AG10803 (cell line): ENCODE measurements around the gene SRI.
"Not testable (repeated sequence)": the region's sequence is repeated elsewhere in the genome, so short reads cannot be mapped to it uniquely, and the experiment has no call there.

Source experiments
- DNase-seq: peaks from one replicate; pipeline ENCODE4 v3.0.0; 2010; ENCODE audit warnings: low read depth
- H3K4me3 ChIP-seq: 2 replicates; pipeline ENCODE4 v1.5.1; 2011; ENCODE audit warnings: mild to moderate bottlenecking, low read length, control low read depth
- TF ChIP-seq, protein P1 (sequence below): conservative IDR thresholded peaks from 2 replicates; pipeline ENCODE4 v1.5.1; 2011; ENCODE audit warnings: mild to moderate bottlenecking, low read length, control low read depth, inconsistent platforms

Gene SRI

DNA sequence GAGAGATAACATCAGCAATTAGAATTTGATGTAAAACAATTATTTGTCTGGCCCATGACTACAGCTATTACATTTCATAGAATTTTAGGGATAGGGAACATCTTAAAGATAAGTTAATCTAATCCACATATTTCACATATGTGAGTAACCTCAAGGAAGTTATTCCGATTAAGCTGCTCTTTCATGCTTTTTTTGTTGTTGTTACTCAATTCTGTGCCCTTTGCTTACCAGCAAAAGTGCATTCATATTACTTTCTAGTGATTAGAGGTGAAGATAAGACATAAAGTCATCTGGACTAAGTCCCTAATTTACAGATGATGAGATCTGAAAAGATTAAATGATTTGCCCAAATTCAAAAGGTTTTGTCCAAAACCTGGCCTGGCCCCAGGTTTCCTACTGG lies 40.9 kb upstream of the SRI start:
- TF ChIP-seq, protein P1, sequence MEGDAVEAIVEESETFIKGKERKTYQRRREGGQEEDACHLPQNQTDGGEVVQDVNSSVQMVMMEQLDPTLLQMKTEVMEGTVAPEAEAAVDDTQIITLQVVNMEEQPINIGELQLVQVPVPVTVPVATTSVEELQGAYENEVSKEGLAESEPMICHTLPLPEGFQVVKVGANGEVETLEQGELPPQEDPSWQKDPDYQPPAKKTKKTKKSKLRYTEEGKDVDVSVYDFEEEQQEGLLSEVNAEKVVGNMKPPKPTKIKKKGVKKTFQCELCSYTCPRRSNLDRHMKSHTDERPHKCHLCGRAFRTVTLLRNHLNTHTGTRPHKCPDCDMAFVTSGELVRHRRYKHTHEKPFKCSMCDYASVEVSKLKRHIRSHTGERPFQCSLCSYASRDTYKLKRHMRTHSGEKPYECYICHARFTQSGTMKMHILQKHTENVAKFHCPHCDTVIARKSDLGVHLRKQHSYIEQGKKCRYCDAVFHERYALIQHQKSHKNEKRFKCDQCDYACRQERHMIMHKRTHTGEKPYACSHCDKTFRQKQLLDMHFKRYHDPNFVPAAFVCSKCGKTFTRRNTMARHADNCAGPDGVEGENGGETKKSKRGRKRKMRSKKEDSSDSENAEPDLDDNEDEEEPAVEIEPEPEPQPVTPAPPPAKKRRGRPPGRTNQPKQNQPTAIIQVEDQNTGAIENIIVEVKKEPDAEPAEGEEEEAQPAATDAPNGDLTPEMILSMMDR: no peak
- no peak for DNase-seq
- no peak overlapping the region for H3K4me3 ChIP-seq

DNA sequence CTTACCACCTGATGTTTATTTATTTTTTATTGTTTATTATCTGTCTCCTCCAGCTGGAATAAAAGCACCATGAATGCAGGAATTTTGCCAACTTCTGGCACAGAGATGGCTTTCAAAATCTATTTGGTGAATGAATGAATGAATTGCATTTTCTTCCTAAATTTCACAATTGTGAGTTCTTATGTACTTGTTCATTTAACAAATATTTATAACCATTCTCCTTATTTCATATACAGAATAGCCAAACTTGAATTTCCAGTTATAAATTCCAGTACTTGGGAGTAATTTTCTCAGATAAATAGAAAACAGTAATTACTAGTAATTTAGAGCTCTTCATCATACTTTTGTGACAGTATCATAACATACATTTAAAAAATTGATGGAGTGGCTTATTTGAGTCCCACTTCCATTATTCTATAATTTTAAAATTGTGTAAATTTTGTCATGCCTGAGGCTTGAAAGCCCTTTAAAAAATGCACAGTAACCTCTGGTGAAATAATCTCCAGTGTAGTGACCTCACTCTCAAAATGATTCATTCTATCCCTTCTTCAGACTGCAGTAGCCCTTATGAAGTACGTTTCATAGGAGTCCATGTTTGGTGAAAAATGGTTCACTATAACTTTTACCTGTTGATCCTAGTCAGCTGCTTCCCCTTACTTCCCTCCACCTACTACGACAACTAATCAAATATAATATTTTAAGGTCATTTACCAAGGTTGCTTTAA lies 40.0 kb upstream of the SRI start:
- no peak for DNase-seq
- no peak overlapping the region for H3K4me3 ChIP-seq
- TF ChIP-seq, protein P1: no peak

DNA sequence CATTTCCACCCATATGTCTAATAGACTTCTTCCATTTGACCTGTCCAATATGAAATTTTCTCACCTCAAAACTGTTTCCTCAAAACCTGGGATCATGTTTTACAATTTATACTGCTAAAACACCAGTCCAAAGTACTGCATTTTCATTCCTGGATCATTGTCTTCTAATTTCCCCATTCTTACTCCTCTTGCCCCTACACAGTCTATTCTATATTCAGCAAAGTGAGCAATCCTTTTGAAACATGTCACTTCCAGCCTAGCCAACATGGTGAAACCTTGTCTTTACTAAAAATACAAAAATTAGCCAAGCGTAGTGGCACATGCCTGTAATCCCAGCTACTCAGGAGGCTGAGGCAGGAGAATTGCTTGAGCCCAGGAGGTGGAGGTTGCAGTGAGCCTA lies 38.5 kb upstream of the SRI start:
- DNase-seq: not testable (repeated sequence)

GRCh38 chr7:88256906-88257305 lies 37.1 kb upstream of the SRI start:
- no peak overlapping the region for H3K4me3 ChIP-seq
- no peak for DNase-seq
- TF ChIP-seq, protein P1: no peak

More for the DNA sequence above, 38.5 kb upstream of the SRI start:
- H3K4me3 ChIP-seq: not testable (repeated sequence)

GRCh38 chr7:88254721-88255424 lies 35.0 kb upstream of the SRI start:
- TF ChIP-seq, protein P1: no peak
- DNase-seq: no peak
- H3K4me3 ChIP-seq: no peak overlapping the region

DNA sequence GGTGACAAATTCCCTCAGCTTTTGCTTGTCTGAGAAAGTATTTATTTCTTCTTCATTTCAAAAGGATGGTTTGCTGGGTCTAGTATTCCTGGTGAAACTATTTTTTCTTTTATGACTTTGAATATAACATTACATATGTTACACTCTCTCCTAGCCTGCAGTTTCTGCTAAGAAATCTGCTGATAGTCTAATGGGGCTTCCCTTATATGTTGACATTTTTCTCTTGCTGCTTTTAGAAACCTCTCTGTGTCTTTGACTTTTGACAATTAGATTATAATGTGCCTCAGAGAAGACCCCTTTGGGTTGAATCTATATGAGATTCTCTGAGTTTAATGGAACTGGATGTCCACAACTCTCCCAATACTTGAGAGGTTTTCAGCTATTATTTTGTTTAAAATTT lies 33.8 kb upstream of the SRI start:
- DNase-seq: no peak
- H3K4me3 ChIP-seq: no peak overlapping the region
- TF ChIP-seq, protein P1: no peak

- TF ChIP-seq, protein P1: no peak
- DNase-seq: no peak
- no peak overlapping the region for H3K4me3 ChIP-seq
Measured at GRCh38 chr7:88244258-88244657, 24.4 kb upstream of the SRI start.
